DOHH2 (cell line): ENCODE measurements around the gene DOCK4.

Experiments used
- H3F3A ChIP-seq: fragments of 200-600 bp; sonication (generic), shearing (Covaris generic); 2 replicates; pipeline ENCODE4 v1.6.0; 2016; ENCODE audit warnings: antibody characterized with exemption, mild to moderate bottlenecking; ENCODE audit not compliant: control insufficient read depth, insufficient read depth
- H3K27ac ChIP-seq: fragments of 200-600 bp; sonication (generic); 2 replicates; pipeline ENCODE4 v1.5.1; 2014; ENCODE audit warnings: low read depth, mild to moderate bottlenecking, low read length, moderate library complexity
- H3K27me3 ChIP-seq: fragments of 200-600 bp; sonication (generic); 2 replicates; pipeline ENCODE4 v1.6.1; 2014; ENCODE audit warnings: mild to moderate bottlenecking, low read length, mixed read lengths; ENCODE audit not compliant: control insufficient read depth
- H3K36me3 ChIP-seq: fragments of 200-600 bp; sonication (generic); 2 replicates; pipeline ENCODE4 v1.6.1; 2014; ENCODE audit warnings: mild to moderate bottlenecking, low read length, moderate library complexity, mixed read lengths; ENCODE audit not compliant: control insufficient read depth
- H3K4me1 ChIP-seq: fragments of 200-600 bp; sonication (generic); 2 replicates; pipeline ENCODE4 v1.6.1; 2014; ENCODE audit warnings: mild to moderate bottlenecking, low read length, mixed read lengths; ENCODE audit not compliant: control insufficient read depth
- H3K4me2 ChIP-seq: fragments of 200-600 bp; sonication (generic); 2 replicates; pipeline ENCODE4 v1.6.0; 2014; ENCODE audit warnings: mild to moderate bottlenecking, low read length, moderate library complexity
- H3K4me3 ChIP-seq: fragments of 200-600 bp; sonication (generic); 2 replicates; pipeline ENCODE4 v1.5.1; 2014; ENCODE audit warnings: mild to moderate bottlenecking, low read length, mixed read lengths
- H3K79me2 ChIP-seq: fragments of 200-600 bp; sonication (generic); 2 replicates; pipeline ENCODE4 v1.6.1; 2014; ENCODE audit warnings: mild to moderate bottlenecking, low read length, mixed read lengths; ENCODE audit not compliant: control insufficient read depth
- H3K9me2 ChIP-seq: fragments of 200-600 bp; sonication (generic); replicated peaks from 2 replicates; pipeline ENCODE4 v1.6.1; 2014; ENCODE audit warnings: mild to moderate bottlenecking, low read length, mixed read lengths; ENCODE audit not compliant: control insufficient read depth
- H3K9me3 ChIP-seq: fragments of 200-600 bp; sonication (generic); 2 replicates; pipeline ENCODE4 v1.6.1; 2014; ENCODE audit warnings: antibody characterized with exemption, low read length, mixed read lengths; ENCODE audit not compliant: control insufficient read depth, insufficient read depth
- H4K20me1 ChIP-seq: fragments of 200-600 bp; sonication (generic); 2 replicates; pipeline ENCODE4 v1.6.0; 2014; ENCODE audit warnings: low read depth, mild to moderate bottlenecking, antibody characterized with exemption, low read length, moderate library complexity; ENCODE audit not compliant: control insufficient read depth, insufficient read depth
- EZH2phosphoT487 ChIP-seq: fragments of 200-600 bp; sonication (generic); IDR thresholded peaks from 2 replicates; pipeline ENCODE4 v1.6.1; 2017; ENCODE audit warnings: borderline replicate concordance, mild to moderate bottlenecking, antibody characterized with exemption, low read length, moderate library complexity, mixed read lengths
- TF ChIP-seq, protein P1 (sequence below): fragments of 200-600 bp; sonication (generic); IDR thresholded peaks from one replicate; pipeline ENCODE4 v1.5.1; 2014; ENCODE audit warnings: antibody characterized with exemption, mild to moderate bottlenecking, low read depth, low read length; ENCODE audit not compliant: poor library complexity, severe bottlenecking

The DOCK4 gene

DNA sequence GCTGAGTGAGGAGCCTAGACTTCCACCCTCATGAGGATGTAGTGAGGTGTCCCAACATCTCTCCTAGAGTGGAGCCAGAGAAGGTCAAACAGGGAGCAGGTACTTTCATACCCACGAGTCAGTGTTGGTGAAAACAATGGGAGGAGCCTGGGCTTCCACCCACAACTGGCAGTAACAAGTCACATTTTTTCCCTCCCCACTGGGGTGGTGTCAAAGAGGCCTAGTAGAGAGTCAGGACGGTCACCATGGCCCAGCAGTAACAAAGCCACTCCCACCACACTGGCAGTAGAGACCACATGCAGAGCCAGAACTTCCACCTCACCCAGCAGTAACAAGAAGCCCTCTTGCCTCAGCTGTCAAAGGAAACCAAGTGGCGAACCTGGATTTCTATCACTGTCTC, 363.7 kb downstream of the DOCK4 start:
- no peak for TF ChIP-seq EZH2phosphoT487

GRCh38 chr7:111841596-111842205, 364.5 kb downstream of the DOCK4 start:
- no peak overlapping the region for H3K4me3 ChIP-seq
- H3K9me2 ChIP-seq = no peaks in the 10 kb centered on the region; the same call in 1 of the 2 replicates
- no peaks in the 10 kb centered on the region for H3K36me3 ChIP-seq
- H3K4me2 ChIP-seq = no peak overlapping the region
- TF ChIP-seq, protein P1, sequence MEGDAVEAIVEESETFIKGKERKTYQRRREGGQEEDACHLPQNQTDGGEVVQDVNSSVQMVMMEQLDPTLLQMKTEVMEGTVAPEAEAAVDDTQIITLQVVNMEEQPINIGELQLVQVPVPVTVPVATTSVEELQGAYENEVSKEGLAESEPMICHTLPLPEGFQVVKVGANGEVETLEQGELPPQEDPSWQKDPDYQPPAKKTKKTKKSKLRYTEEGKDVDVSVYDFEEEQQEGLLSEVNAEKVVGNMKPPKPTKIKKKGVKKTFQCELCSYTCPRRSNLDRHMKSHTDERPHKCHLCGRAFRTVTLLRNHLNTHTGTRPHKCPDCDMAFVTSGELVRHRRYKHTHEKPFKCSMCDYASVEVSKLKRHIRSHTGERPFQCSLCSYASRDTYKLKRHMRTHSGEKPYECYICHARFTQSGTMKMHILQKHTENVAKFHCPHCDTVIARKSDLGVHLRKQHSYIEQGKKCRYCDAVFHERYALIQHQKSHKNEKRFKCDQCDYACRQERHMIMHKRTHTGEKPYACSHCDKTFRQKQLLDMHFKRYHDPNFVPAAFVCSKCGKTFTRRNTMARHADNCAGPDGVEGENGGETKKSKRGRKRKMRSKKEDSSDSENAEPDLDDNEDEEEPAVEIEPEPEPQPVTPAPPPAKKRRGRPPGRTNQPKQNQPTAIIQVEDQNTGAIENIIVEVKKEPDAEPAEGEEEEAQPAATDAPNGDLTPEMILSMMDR = no peak
- no peak for TF ChIP-seq EZH2phosphoT487
- H4K20me1 ChIP-seq = no peaks in the 10 kb centered on the region
- H3F3A ChIP-seq = no peaks in the 10 kb centered on the region
- no peaks in the 10 kb centered on the region for H3K9me3 ChIP-seq
- no peaks in the 10 kb centered on the region for H3K79me2 ChIP-seq
- H3K27me3 ChIP-seq = no peaks in the 10 kb centered on the region
- H3K4me1 ChIP-seq = no peaks in the 10 kb centered on the region
- H3K27ac ChIP-seq = no peak overlapping the region

More for the DNA sequence above, 363.7 kb downstream of the DOCK4 start:
- no peaks in the 10 kb centered on the region for H3K4me1 ChIP-seq
- H3K4me2 ChIP-seq = no peak overlapping the region
- H4K20me1 ChIP-seq = no peaks in the 10 kb centered on the region
- H3K9me2 ChIP-seq = no peaks in the 10 kb centered on the region; the same call in 1 of the 2 replicates
- no peaks in the 10 kb centered on the region for H3K36me3 ChIP-seq
- no peaks in the 10 kb centered on the region for H3F3A ChIP-seq
- no peak overlapping the region for H3K27ac ChIP-seq
- H3K4me3 ChIP-seq = no peak overlapping the region
- no peaks in the 10 kb centered on the region for H3K79me2 ChIP-seq
- H3K27me3 ChIP-seq = no peaks in the 10 kb centered on the region
- H3K9me3 ChIP-seq = no peaks in the 10 kb centered on the region

GRCh38 chr7:111840528-111840927, 365.7 kb downstream of the DOCK4 start:
- H3K79me2 ChIP-seq = no peaks in the 10 kb centered on the region
- no peaks in the 10 kb centered on the region; the same call in 1 of the 2 replicates for H3K9me2 ChIP-seq
- H3K27me3 ChIP-seq = no peaks in the 10 kb centered on the region
- H3K9me3 ChIP-seq = no peaks in the 10 kb centered on the region
- TF ChIP-seq EZH2phosphoT487 = no peak
- TF ChIP-seq, protein P1 = no peak
- H3K4me3 ChIP-seq = no peak overlapping the region
- no peaks in the 10 kb centered on the region for H3K4me1 ChIP-seq
- H3K27ac ChIP-seq = no peak overlapping the region
- no peaks in the 10 kb centered on the region for H4K20me1 ChIP-seq
- H3F3A ChIP-seq = no peaks in the 10 kb centered on the region
- H3K4me2 ChIP-seq = no peak overlapping the region
- H3K36me3 ChIP-seq = no peaks in the 10 kb centered on the region

GRCh38 chr7:111839261-111839660, 366.9 kb downstream of the DOCK4 start:
- Histone ChIP-seq H3K27ac (no peak overlapping the region), H3K79me2 (no peaks in the 10 kb centered on the region), H3F3A (no peaks in the 10 kb centered on the region), H3K4me2 (no peak overlapping the region), H3K27me3 (no peaks in the 10 kb centered on the region), H3K9me2 (no peaks in the 10 kb centered on the region; the same call in 1 of the 2 replicates), H4K20me1 (no peaks in the 10 kb centered on the region), H3K36me3 (no peaks in the 10 kb centered on the region), H3K4me3 (no peak overlapping the region), H3K4me1 (no peaks in the 10 kb centered on the region), H3K9me3 (no peaks in the 10 kb centered on the region)
- TF ChIP-seq EZH2phosphoT487 = no peak
- TF ChIP-seq, protein P1 = no peak
